Hematopoietic multipotent progenitor cell treated with erythropoietin and hydrocortisone succinate and interleukin-3 and kit ligand, for 17 days (in vitro differentiated cells): ENCODE data around the gene POLG.
"Not testable (repeated sequence)": the region's sequence is repeated elsewhere in the genome, so short reads cannot be mapped to it uniquely, and the experiment has no call there.

Source experiments
- DNase-seq: peaks from one replicate; pipeline ENCODE4 v3.0.0-alpha.2; 2015; ENCODE audit warnings: low spot score

The POLG gene

DNA sequence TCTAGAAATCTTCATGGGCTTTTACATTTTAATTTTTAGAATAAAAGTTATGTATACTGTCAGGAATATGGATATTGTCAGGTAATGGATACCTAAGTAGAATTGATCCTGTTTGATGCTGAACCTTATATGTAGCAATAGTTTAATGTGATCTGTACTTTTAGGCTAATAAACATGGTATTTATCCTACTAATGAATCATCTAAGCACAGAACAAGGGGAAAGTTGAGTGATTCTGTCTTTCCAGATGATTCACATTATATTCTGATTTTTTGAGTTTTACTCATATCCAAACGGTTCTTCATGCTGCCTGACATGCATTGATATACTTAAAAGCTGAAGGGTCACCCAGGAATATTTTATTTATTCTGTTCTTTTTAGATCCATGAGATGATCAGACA, 56.3 kb downstream of the POLG start:
- DNase-seq: no peak

DNA sequence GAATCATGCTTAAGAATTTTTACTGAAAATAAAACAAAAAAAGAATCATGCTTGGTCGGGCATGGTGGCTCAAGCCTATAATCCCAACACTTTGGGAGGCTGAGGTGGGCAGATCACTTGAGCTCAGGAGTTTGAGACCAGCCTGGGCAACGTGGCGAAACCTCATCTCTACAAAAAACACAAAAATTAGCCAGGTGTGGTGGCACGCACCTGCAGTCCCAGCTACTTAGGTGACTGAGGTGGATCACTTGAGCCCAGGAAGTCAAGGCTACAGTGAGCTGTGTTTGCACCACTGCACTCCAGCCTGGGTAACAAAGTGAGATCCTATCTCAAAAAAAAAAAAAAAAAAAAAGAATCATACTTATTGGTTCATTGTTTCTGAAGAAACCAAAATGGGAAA, 57.3 kb downstream of the POLG start:
- not testable (repeated sequence) for DNase-seq
